Iris pigment epithelial cell (primary cell): ENCODE results near the gene FAM168B.
"Not testable (repeated sequence)": the region's sequence is repeated elsewhere in the genome, so short reads cannot be mapped to it uniquely, and the experiment has no call there.

Source experiments
- DNase-seq: peaks from one replicate; pipeline ENCODE4 v3.0.0-alpha.2; 2011; ENCODE audit warnings: low read depth

FAM168B gene, protein sequence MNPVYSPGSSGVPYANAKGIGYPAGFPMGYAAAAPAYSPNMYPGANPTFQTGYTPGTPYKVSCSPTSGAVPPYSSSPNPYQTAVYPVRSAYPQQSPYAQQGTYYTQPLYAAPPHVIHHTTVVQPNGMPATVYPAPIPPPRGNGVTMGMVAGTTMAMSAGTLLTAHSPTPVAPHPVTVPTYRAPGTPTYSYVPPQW

DNA sequence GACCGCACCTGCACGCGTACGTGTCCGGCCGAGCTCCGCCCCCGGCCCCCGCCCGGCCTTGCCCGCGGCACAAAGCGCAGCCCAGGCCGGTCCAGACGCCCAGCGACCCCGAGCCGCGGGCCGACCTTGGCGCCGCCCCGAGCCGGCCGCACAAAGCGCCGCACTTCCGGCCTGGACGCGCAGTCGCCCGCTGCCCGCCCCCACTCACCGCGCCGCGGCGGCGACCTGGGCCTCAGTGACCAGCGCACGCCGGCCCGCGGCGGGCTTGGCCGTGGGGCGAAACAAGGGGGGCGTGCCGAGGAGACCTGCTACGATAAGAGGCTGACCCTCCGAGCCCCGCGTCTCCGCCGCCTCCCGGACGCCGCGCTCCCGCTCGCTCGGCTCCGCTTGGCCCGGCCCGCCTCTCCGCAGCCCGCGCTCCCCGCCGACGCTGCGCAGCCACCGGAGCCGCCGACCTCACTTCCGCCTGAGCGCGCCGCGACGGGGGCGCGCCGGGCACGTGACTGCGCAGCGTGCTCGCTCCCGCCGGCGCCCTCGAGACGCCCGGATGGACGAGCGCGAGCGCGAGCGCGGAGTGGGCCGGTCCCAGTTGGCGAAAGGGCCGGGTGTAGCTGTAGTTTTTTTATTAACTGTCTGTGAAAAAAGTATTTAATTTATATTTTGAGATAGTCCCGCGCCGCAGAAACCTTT, at the start of gene FAM168B:
Gene FAM168B, minus strand, starts transcription at position 455 of the 690 bp plus-strand sequence. CDS start 10,814 bp downstream, outside the sequence.
- DNase-seq: peak; percentile 91

DNA sequence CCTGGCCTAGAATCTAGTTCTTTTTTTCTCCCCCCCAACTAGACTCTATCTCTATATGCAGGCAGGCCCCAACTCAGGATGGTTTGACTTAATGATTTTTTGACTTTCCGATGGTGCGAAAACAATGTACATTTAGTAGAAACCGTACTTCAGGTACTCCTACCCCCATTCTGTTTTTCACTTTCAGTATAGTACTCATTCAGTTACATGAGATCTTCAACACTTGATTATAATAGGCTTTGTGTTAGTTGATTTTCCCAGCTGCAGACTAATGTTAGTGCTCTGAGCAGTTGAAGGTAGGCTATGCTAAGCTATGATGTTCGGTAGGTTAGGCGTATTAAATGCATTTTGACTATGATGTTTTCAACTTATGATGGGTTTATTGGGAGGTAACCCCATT, 49.6 kb upstream of the FAM168B start:
- DNase-seq: no peak

DNA sequence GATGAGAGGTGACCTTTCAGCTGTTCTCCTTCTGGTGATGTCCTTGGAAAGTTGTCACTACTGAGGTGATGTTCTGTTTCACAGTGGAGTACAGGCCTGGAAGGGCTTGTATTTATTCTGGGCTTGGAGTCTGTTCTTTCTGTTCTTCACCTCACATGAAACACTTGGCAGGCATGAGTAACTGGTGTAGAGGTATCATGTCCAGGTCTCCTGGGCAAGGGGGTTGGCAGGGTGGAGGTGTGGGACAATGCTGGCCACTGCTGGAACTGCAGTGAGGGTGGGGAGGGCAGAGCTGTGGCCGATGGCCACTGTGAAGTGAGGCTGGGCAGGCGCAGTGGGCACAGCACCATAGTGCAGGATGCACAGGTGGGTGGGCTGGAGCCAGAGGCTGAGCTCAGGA, 47.3 kb upstream of the FAM168B start:
- DNase-seq: no peak

DNA sequence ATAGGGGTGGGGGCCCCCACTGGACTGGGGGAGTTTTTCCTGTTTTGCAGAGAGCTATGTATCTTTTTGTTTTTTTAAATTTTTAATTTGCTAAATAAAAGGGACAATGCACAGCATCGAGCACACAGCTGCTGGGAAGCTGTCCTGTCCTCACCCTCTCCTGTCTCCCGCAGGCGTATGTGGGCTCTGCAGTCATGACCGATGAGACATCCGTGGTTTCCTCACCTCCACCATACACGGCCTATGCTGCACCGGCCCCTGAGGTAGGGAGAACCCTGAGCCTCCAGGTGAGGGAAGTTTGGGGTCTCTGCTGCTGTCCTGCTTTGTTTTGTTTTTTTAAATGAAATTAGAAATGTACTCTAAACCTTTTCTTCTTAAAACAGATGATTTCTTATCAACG, 39.5 kb upstream of the FAM168B start:
- no peak for DNase-seq

DNA sequence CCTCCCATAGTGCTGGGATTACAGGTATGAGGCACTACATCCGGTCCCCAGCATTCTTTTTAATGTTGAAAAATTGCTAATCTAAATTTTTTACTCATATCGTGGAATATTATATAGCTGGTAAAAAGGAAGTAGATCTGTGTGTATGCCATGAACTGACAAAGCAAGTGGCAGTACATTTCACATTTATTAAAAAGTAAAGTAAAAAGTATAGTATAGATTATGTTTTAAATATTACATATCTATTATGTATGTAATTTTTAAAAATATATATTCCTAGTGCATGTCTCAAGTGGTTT, 37.0 kb upstream of the FAM168B start:
- no peak for DNase-seq

DNA sequence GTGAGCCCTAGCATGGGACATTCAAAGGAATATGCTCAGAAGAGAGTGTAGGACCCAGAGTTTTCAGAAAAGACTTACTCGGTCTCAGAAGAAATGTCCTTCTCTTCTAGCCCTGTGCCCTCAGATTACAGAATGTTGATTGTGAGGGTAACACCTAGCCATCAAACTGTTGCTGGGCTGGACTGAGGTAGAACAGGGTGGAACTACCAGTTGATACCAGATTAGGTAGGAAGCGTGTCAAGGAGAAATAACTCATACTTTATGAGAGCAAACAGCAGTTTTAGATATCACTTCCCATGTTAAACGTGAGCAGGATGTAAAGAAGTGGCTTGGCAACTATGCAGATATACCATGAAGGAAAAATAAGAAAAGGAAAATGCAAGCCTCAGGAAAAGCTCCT, 34.7 kb upstream of the FAM168B start:
- no peak for DNase-seq

DNA sequence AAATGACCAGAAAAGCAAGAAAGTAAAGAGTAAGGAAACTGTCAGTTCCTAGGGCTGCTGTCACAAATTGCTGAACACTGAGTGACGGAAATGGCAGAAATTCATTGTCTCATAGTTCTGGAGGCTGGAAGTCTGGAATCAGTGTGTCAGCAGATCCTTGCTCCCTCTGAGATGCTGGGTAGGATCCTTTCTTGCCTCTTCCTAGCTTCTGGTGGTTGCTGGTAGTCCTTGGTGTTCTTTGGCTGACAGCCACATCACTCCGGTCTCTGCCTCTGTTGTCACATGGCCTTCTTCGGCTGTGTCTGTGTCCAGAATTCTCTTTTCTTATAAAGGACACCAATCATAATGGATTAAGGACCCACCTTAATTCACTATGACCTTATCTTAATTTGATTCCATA, 33.8 kb upstream of the FAM168B start:
- DNase-seq: no peak

DNA sequence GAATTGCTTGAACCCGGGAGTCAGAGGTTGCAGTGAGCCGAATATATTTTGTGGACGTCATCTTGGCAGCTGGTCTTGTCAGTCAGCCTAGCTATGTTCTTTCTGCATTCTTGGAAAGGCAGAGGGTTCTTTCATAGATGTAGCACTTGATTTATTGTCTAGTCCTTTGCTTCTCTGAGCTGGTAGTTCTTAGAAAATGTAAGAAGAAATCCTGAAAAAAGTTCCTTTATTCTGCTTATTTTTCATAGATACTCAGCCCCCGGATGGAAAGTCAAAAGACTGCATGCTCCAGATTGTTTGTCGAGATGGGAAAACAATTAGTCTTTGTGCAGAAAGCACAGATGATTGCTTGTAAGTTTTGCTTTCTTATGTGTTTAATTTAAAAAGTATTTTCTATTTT, 33.2 kb upstream of the FAM168B start:
- no peak for DNase-seq

DNA sequence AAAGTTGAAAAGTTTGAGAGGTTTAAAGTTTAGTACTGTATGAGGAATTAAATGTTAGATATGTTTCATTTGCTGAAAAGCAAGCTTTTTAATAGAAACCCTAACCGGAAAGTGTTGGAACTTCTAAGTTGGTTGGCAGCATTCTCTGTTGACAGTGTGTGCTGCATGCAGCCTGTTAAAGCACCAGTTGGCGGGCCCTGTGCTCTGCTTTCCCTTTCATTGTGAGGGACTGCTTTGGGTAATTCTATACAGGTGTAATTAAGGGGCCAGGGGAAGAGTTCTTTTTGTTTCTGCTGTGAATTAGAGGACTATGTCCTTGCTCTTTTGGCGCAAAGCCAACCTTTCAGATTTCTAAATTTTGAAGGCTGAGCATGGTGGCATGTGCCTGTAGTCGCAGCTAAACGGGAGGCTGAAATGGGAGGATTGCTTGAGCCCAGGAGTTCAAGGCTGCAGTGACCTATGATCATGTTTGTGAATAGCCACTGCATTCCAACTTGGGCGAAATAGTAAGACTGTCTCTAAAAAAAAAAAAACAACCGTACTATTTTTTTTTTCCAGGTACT, 32.0 kb upstream of the FAM168B start:
- DNase-seq: no peak

DNA sequence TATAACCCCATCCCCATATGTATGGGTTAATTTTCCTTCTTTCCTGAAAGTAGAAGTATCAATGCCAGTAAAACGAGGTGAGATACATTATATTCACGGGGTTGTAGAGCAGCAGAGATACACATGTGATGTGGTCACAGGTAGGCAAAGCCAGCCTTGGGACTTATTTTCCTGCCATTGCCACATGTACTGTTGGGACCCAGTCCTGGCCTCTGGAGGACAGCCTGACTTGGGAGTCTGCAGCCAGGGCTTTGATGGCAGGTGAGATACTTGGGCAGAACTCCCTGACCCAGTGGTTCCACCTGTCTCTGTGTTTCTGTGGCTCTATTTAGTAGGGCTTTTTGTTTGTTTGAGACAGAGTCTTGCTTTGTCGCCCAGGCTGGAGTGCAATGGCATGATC, 29.9 kb upstream of the FAM168B start:
- DNase-seq: no peak

DNA sequence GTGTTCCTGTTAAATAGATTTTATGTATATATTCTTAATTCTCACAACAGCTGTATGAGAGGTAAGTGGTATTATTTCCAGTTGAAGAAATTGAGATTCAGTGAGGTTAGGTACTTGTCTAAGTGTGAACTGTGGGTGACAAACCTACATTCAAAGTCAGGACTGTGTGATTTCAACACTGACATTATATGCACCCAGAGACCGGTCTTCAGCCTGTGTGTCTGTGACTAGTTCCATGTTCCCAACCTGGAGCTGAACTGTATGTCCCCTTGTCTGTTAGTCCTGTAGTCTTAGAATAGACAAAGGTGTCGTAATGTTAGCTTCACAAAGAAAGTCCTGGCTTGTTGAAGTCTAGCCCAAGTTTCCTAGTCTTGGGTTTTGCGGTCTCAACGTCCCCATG, 29.2 kb upstream of the FAM168B start:
- DNase-seq: no peak

DNA sequence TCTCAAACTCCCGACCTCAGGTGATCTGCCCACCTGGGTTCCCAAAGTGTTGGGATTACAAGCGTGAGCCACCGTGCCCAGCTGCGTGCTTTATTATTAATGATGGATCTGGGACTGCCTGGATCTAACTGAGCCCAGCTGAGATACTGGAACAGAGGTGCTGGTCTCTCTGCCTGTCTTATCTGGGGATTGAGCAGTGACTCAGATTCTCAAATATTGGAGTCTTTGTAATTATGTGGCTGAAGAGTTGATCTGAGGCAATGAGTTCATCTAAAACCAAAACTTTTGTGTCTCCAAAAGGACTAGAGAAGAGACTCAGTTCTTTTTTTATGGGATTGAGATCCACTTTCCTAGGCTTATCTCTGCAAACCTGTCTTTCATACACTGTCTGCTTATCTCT, 28.2 kb upstream of the FAM168B start:
- peak; percentile 59 for DNase-seq

DNA sequence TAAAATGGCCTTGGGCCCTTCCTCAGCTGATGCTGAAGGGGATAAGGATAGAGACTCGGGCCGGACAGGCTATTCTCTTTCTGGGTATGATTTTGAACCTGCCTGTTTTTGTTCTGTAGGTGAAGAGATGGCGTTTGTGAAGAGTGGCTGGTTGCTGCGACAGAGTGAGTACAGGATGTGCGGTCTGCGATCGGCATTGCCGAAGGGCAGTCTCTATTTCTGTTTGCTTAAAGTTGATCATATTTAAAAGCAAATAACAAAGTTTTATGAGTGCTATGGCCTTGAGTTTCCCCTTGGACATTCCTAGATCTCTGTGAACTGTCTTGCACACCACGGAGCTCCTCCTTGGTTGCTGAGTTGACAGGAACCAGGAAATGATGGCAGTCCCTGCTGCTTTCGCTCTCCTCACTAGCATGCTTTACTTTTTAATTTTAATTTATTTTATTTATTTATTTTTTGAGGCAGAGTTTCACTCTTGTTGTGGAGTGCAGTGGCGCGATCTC, 27.6 kb upstream of the FAM168B start:
- DNase-seq: no peak

DNA sequence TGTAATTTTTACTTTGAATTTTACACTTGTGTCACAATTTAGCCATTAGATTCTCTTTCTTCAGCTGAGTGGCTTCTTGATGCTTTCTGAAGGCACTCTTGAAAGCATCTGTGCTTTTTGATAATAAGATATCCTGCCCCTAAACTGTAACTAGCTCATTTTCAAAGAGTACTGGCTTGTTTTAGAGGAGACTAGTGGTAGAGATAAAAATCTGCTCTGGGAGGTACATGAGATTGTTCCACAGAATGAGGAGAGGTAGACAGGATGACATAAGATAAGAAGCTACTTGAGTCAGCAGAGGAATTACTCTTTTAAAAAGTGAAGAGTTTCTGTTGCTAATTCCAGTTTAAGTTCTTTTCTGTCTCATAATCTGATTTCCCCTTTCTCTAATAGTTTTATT, 22.5 kb upstream of the FAM168B start:
- no peak for DNase-seq

DNA sequence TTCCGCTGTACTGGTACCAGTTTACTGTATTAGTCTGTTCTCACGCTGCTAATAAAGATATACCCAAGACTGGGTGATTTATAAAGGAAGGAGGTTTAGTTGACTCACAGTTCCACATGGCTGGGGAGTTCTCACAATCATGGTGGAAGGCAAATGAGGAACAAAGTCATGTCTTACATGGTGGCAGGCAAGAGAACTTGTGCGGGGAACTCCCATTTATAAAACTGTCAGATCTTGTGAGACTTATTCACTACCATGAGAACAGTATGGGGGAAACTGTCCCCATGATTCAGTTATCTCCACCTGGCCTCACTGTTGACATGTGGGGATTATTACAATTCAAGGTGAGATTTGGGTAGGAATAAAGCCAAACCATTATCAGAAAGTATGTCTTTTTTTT, 21.7 kb upstream of the FAM168B start:
- not testable (repeated sequence) for DNase-seq

DNA sequence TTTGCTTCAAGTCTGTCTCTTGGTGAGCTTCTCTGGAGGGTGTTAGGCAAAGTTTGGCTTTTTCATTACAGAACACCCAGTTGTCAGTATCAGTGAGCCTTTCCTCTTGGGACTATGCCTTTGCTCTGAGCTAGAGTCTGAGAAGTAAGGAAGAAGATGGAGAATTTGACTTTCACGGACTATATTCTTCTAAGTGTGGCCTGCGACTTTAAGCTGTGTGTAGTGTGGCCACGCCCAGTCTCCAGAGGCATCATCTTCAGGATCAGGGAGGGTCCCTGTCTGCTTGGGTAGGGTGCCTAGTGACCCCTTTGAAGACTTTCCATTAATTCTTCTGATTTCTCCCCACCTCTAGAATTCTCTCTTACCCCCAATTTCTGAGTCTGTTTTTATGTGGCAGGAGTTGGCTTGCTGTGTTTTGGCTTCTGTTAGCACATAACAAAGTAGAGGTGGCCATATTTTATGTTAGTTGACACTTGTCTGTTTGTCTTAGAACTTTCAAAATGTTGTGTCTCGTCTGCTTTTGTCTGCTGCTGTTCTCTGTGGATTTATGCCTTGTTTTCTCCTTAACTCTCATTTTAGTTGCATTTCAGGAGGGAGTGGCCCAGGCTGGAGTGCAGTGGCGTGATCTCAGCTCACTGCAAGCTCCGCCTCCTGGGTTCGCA, 20.4 kb upstream of the FAM168B start:
- no peak for DNase-seq

DNA sequence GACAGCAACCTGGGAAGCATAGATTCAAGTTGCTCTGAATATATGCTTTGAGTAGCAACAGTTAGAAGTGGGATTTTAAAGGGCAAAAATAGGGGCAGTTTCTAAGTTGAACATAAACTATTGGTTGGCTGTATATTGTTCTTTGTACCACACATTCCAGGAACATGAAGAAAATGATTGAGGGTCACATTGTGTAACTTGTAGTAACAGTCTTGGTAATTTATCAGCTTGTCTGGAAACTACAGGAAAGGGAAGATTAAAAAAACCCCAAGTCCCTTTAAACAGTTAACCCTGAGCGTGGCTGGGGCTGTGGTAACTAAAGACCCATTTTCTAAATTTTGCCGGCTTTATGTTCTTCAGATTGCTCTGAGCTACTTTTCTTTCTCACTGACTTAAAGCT, 19.3 kb upstream of the FAM168B start:
- DNase-seq: peak; percentile 64

DNA sequence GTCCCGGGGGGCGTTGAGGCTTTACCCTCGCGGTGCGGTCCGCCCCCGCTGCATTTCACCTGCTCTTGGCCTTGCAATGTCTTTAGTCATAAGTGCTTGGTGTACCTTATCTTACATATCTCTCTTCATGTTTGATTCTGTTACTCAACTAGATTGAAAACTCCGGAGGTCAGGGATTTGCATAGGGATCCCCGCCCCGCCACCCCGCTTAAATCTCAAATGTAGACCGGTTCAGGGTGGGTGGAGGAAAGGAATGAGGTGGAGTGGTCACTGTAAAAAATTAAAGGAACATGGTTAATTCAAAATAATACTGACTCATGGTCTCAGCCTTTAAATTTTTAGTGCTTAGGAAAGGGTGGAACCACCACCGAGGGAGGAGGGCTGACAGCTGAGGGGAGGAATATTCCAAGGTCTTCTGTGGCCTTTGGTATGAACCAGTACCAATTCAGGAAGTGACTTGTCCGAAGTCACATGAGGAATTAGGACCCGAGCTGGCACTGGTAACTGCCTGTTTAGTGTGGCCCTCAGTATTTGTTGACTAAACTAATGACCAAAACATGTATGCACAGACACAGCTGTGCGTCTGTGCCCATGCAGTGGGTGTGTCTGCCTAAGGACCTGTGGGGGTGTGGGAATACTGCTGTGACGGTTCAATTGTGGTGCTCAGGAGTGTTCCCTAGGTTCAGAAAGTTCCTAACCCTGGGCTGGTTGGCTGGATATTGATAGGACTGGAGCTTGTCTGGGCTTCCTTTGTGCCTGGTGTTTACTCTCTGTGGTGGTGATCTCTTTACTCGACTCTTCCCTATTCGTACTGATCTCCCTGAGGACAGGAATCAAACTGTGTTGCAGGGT, 12.9 kb upstream of the FAM168B start:
- DNase-seq: peak; percentile 52

DNA sequence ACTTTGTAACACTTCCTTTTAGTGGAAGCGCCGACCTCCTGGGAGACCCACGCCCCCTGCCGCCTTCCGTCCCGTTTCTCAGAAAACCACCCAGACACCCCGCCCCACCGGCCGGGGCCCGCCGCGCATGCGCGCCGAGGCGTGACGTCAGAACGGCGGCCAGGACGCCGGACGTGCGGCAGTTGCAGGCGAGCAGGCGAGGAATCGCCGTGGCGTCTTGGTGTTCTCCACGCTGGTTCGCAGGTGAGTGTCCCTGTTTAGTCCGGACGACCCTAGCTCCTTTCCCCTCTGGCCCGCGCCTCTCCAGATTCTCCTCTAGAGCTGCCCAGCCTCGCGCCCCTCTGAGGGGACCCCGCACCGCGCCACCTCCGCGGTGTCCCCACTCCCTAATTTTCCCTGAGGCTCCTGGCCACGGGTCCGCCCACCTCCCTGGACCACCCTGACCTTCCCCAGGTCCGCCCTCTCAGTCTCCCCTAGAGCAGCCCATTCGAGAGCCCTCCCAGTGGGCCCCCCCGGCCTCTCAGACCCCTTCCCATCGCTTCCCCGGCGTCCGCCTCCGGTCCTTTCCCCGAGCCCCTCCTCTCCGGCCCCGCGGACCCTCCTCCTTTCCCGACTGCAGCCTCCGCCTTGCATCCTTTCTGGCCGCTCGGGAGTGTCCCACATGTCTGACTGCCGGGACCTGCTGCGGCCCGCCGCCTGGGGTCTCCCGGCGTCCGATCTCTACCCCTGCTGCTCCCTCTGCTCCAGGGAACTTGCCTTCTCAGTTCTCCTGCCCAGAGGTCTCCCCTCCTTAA, 12.1 kb upstream of the FAM168B start, which contains the start of gene PLEKHB2:
Gene PLEKHB2, plus strand, starts transcription at position 181 of the 794 bp plus-strand sequence. CDS start 15,606 bp downstream, outside the sequence.
- peak; percentile 86 for DNase-seq

DNA sequence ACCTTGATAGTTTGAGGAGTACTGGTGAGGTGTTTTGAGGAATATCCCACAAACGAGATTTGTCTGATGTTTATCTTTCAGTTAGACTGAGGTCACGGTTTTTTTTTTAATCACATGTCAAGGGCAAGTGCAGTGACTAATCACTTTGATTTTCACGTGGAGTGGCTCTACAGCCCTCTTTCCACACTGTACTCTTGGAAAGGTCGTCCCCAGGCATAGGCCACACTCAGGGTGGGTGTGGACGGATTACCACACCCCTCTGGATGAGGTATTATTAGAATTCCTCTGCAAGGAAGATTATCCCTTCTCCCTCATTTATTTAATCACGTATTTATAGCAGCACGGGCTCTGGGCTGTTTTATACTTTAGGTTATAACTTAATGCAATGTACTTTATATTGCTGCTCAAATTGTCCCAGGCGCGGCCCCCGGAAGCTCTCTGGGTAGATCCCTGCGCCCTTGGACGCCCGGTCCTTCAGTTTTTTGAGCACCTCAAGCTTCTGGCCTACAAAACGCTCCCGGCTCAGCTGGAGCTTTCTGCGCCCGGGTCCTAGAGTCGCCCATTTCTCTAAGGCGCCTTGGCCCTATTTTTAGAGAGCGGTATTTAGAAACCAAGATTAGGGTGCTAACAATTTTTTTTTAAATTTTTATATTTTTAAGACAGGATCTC, 11.4 kb upstream of the FAM168B start:
- peak; percentile 78 for DNase-seq

DNA sequence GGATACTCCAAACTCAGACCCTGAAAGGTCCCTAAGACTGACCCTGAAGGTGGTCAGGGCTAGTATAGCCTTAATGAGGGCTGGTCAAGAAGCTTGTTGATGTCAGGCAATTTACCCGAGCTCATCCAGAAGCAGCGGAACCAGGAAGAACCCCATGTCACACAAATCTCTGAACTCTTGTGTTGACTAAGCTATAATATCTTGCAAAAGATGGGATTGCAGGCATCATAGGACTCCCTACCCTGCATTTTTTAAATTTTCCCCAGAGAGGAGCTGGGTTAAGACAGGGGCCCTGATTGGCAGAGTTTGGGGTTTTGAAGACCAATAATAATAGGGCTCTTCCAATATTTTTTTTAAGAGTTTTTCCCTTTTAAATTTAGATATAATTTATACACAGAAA, 9.9 kb upstream of the FAM168B start:
- DNase-seq: no peak
